Kidney (tissue), 14 donors: ENCODE results near the gene AK9. TPM values are rescaled to one million over a fixed set of nuclear protein-coding genes. Genes with fewer than 3 reads are reported as not detected.

ENCODE experiments used
- DNase-seq, 5 donors: peaks; one replicate each; pipeline ENCODE4 v3.0.0-alpha.2; 2013 to 2020
- FAIRE-seq: peaks from 2 replicates; lab custom pipeline; 2012; peaks lifted over from hg19 to GRCh38; lab: Jason Lieb, UNC
- H3K27ac ChIP-seq, 2 donors: one replicate each; pipeline ENCODE4 v1.7.0; 2013; ENCODE audit warnings: low read depth in 2 of 2, low read length in 2 of 2, inconsistent platforms in 1 of 2
- H3K27me3 ChIP-seq: one replicate; pipeline ENCODE4 v1.7.1; 2013; ENCODE audit warnings: low read length, inconsistent platforms; ENCODE audit not compliant: control insufficient read depth, insufficient read depth
- H3K36me3 ChIP-seq, 3 donors: one replicate each; pipeline versions ENCODE4 v1.7.0 to v1.7.1; 2013; ENCODE audit warnings: low read length in 3 of 3, control low read depth in 1 of 3, inconsistent platforms in 1 of 3; ENCODE audit not compliant: insufficient read depth in 3 of 3, control insufficient read depth in 2 of 3
- H3K4me1 ChIP-seq, 3 donors: one replicate each; pipeline versions ENCODE4 v1.7.0 to v1.7.1; 2013; ENCODE audit warnings: low read length in 3 of 3, inconsistent platforms in 1 of 3, low read depth in 1 of 3; ENCODE audit not compliant: control insufficient read depth in 2 of 3, insufficient read depth in 2 of 3
- H3K4me3 ChIP-seq, 3 donors: one replicate each; pipeline versions ENCODE4 v1.7.0 to v1.8.1; 2013; ENCODE audit warnings: low read length in 3 of 3, control low read depth in 1 of 3, inconsistent platforms in 1 of 3
- H3K9ac ChIP-seq, 3 donors: one replicate each; pipeline versions ENCODE4 v1.7.0 to v1.7.1; 2013; ENCODE audit warnings: low read length in 3 of 3, control low read depth in 1 of 3, inconsistent platforms in 1 of 3
- H3K9me3 ChIP-seq, 3 donors: one replicate each; pipeline versions ENCODE4 v1.7.0 to v1.7.1; 2013; ENCODE audit warnings: low read length in 3 of 3, control low read depth in 1 of 3, inconsistent platforms in 1 of 3; ENCODE audit not compliant: control insufficient read depth in 2 of 3, insufficient read depth in 1 of 3
- CTCF ChIP-seq: IDR thresholded peaks from 3 replicates; pipeline ENCODE4 v1.5.1; 2012; ENCODE audit warnings: mild to moderate bottlenecking, moderate library complexity, borderline replicate concordance; ENCODE audit not compliant: insufficient read depth; ENCODE audit errors: extremely low read depth
- intact Hi-C: fragments of 100-400 bp; cut with DNase I; formaldehyde crosslinking; loops from one replicate; pipeline ENCODE4 v1.11.1; 2022
- polyA plus RNA-seq: library from polyadenylated mRNA; stranded (reverse); fragments of 350-450 nt; fragmentation: Illumina TruSeq; extraction: RNeasy Lipid Tissue Mini Kit (QIAGEN cat#74804); gene quantifications from one replicate; pipeline ENCODE4 v1.2.3, GENCODE V29; 2014; ENCODE audit warnings: low read depth, low replicate concordance; ENCODE audit not compliant: insufficient read depth
- total RNA-seq: library from RNA; stranded (reverse); fragmentation: NEBNext Ultra II Directional; extraction: Animal tissue kit (Norgen Biotek cat#: 25700); gene quantifications from one replicate; pipeline ENCODE4 v1.2.1, GENCODE V29; 2021
- donor health status: control.
- donor health status: control.
- donor health status: control.
- donor health status: control.
- donor health status: control.
- donor health status: DM: yes; HTN: yes; CAD: no.
- donor health status: Normal renal cell carcinoma (clear cell type).

The AK9 gene
- total and polyA plus RNA-seq, 2 donors from 2014 or later, result 4.6 to 10.9 TPM

GRCh38 chr6:109514946-109515345 is 176.1 kb downstream of the AK9 start:
- TF ChIP-seq CTCF, result no peak
- H3K9me3 ChIP-seq, result no peaks in the 10 kb centered on the region
- H3K27me3 ChIP-seq, result no peaks in the 10 kb centered on the region
- intact Hi-C loops, result no loop called here
- DNase-seq, result no peak
- no peak for FAIRE-seq
- no peaks in the 10 kb centered on the region for H3K4me1 ChIP-seq
- H3K36me3 ChIP-seq, result no peaks in the 10 kb centered on the region
- no peak overlapping the region for H3K9ac ChIP-seq
- H3K4me3 ChIP-seq, result no peak overlapping the region
- no peak overlapping the region for H3K27ac ChIP-seq

GRCh38 chr6:109513571-109514071 is 177.4 kb downstream of the AK9 start:
- Histone ChIP-seq H3K27me3 (no peaks in the 10 kb centered on the region), H3K36me3 (no peaks in the 10 kb centered on the region), H3K4me3 (no peak overlapping the region), H3K4me1 (no peaks in the 10 kb centered on the region), H3K27ac (no peak overlapping the region), H3K9me3 (no peaks in the 10 kb centered on the region), H3K9ac (no peak overlapping the region)
- no peak for FAIRE-seq
- intact Hi-C loops, result no loop called here
- no peak for TF ChIP-seq CTCF
- no peak for DNase-seq

- intact Hi-C loops, result no loop called here
- TF ChIP-seq CTCF, result no peak
- DNase-seq (no peak), FAIRE-seq (no peak)
- Histone ChIP-seq H3K9ac (no peak overlapping the region), H3K9me3 (no peaks in the 10 kb centered on the region), H3K4me3 (no peak overlapping the region), H3K4me1 (no peaks in the 10 kb centered on the region), H3K27ac (no peak overlapping the region), H3K27me3 (no peaks in the 10 kb centered on the region), H3K36me3 (no peaks in the 10 kb centered on the region)
These were observed 178.7 kb downstream of the AK9 start for GRCh38 chr6:109512271-109512817.

GRCh38 chr6:109511832-109512231 is 179.2 kb downstream of the AK9 start:
- no peaks in the 10 kb centered on the region for H3K4me1 ChIP-seq
- no peak overlapping the region for H3K27ac ChIP-seq
- FAIRE-seq (no peak), DNase-seq (no peak)
- no peaks in the 10 kb centered on the region for H3K9me3 ChIP-seq
- intact Hi-C loops, result no loop called here
- no peaks in the 10 kb centered on the region for H3K36me3 ChIP-seq
- no peak for TF ChIP-seq CTCF
- H3K4me3 ChIP-seq, result no peak overlapping the region
- H3K27me3 ChIP-seq, result no peaks in the 10 kb centered on the region
- no peak overlapping the region for H3K9ac ChIP-seq
